ENCODE data around the gene PTGES2. TPM values are rescaled to one million over a fixed set of nuclear protein-coding genes. Genes with fewer than 3 reads are reported as not detected.

Gene PTGES2
- total and polyA plus RNA-seq, 9 of the 15 experiments (the other 6 are each of a cell fraction or from before 2014, with no cell fraction given), result 2.4 to 196 (median 90.1) TPM

DNA sequence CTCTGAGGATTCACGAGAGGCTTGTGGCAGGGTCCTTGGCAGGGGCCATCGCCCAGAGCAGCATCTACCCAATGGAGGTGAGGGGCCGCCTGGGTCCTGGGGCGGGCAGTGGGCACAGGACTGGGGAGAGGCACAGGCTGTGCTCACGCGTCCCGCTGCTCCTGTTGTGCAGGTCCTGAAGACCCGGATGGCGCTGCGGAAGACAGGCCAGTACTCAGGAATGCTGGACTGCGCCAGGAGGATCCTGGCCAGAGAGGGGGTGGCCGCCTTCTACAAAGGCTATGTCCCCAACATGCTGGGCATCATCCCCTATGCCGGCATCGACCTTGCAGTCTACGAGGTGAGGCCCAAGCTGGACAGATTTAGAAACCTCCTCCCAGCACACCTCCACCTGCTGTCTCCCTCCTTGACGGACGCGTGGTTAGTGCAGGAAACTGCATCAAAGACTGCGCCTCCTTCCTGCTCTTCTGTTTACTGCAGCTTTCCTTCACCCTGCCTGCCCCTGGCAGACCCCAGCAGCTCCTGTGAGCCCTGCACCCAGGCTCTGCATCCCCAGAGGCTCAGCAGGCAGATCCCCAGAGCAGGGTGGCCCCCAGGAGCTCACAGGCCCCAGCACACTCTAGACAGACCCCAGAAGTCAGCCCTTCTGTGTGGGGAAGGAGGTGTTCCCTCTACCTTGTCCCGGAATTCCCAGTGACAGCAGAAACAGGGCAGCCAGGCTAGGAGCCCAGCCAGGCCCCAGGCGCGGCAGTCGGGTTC, 21.2 kb downstream of the PTGES2 start (continued):
- TF ChIP-seq, protein P1, sequence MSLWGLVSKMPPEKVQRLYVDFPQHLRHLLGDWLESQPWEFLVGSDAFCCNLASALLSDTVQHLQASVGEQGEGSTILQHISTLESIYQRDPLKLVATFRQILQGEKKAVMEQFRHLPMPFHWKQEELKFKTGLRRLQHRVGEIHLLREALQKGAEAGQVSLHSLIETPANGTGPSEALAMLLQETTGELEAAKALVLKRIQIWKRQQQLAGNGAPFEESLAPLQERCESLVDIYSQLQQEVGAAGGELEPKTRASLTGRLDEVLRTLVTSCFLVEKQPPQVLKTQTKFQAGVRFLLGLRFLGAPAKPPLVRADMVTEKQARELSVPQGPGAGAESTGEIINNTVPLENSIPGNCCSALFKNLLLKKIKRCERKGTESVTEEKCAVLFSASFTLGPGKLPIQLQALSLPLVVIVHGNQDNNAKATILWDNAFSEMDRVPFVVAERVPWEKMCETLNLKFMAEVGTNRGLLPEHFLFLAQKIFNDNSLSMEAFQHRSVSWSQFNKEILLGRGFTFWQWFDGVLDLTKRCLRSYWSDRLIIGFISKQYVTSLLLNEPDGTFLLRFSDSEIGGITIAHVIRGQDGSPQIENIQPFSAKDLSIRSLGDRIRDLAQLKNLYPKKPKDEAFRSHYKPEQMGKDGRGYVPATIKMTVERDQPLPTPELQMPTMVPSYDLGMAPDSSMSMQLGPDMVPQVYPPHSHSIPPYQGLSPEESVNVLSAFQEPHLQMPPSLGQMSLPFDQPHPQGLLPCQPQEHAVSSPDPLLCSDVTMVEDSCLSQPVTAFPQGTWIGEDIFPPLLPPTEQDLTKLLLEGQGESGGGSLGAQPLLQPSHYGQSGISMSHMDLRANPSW (CRISPR knock-in tag; IDR thresholded peaks at IDR 0.05), result no peak
- TF ChIP-seq RAD51 (IDR thresholded peaks at IDR 0.05; ENCODE audit: borderline replicate concordance, low read depth) (no peak), U2AF1 (optimal IDR thresholded peaks at IDR 0.05; ENCODE audit: low read depth, low read length) (no peak)

DNA sequence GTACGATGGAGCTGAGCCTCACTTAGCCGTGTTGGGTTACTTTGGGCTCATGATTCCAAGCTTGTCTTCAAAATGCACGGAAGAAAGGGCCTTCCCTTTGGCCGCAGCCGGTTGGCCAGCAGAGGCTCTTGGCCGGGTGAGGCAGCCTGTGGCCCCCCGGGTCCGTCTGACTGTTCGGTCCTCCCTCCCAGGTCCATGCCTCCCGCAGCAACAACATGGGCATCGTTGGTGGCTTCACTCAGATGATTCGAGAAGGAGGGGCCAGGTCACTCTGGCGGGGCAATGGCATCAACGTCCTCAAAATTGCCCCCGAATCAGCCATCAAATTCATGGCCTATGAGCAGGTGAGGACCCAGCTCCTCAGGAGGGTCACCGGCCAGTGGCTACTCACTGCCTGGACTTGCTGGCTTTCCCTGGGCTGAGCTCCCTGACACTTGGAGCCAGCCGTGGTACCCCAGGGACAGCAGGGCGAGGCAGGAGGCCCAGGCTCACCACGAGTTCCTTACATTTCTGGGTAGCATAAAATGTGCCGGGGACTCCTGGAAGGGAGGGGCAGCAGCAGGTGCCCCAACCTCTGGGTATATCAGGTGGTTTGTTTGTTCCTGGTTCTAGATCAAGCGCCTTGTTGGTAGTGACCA, 21.9 kb downstream of the PTGES2 start:
- CTCF ChIA-PET (ENCODE audit: low intra/inter-chr PET ratio), result no interaction called here
- Histone ChIP-seq H2AFZ (ENCODE audit: low read depth, low read length) (no peak overlapping the region), H4K20me1 (replicated peaks; ENCODE audit: control insufficient read depth, insufficient read depth, low read length) (no peaks in the 10 kb centered on the region), H3K27ac (ENCODE audit: extremely low read depth, low read depth, low read length) (no peak overlapping the region), H3K4me3 (no peak overlapping the region), H3K9me1 (ENCODE audit: control insufficient read depth, insufficient read depth, low read length) (no peaks in the 10 kb centered on the region), H3K9me3 (replicated peaks; ENCODE audit: control insufficient read depth, insufficient read depth, low read depth, low read length) (no peaks in the 10 kb centered on the region), H3K4me1 (replicated peaks in 1 of 2; ENCODE audit: control insufficient read depth in 2 of 2, insufficient read depth in 2 of 2, low read length in 2 of 2) (peaks cover 13 to 63% of the 10 kb centered on the region in 2 experiments; a peak in 4 of 5 replicates), H3K9ac (ENCODE audit: insufficient read depth in 1 of 2, low read depth in 2 of 2, low read length in 2 of 2) (no peak overlapping the region), H3K27me3 (ENCODE audit: control insufficient read depth in 2 of 2, insufficient read depth in 2 of 2, low read length in 2 of 2) (no peaks in the 10 kb centered on the region), H3K79me2 (ENCODE audit: control insufficient read depth, insufficient read depth, low read length) (peaks cover 15% of the 10 kb centered on the region), H3K4me2 (ENCODE audit: insufficient read depth, low read length) (no peak overlapping the region), H3K36me3 (ENCODE audit: control insufficient read depth, insufficient read depth, low read length) (peaks cover 87% of the 10 kb centered on the region)
- in situ Hi-C loops (cut with MboI), result no loop called here
- intact Hi-C loops (cut with micrococcal nuclease), result no loop called here
- DNase-seq (ENCODE audit: extremely low read depth in 1 of 4, low spot score in 3 of 4), result no peak
- POLR2A ChIA-PET, result interaction anchor here (1.5 to 1.7 kb wide), 2 partner anchors 10 to 11 kb away, joined by 8 to 14 read pairs; no protein-coding TSS in a partner anchor
- no peak for TF ChIP-seq ZNF3 (CRISPR knock-in tag; IDR thresholded peaks at IDR 0.05)
- no peak for TF ChIP-seq PHB2 (IDR thresholded peaks at IDR 0.05; ENCODE audit: low read depth)
- TF ChIP-seq RFX7 (CRISPR knock-in tag; IDR thresholded peaks at IDR 0.05), result no peak
- peak; percentile 4 for TF ChIP-seq RBM22 (IDR thresholded peaks at IDR 0.05; ENCODE audit: low read depth, low read length, poor library complexity, severe bottlenecking)
- no TSS peak for BruUV-seq (replicated peaks)
- no peak for FAIRE-seq
- 95% methylated on average over 18 of the region's 21 CpGs for WGBS (ENCODE audit: insufficient coverage, low coverage, missing lambda C conversion rate)
- ATAC-seq, result no peak
